Non-pigmented ciliary epithelial cell (primary cell): ENCODE data around the gene XPNPEP2.
A peak's percentile ranks its signal among the peaks of the same experiment; 100 is the strongest.

Source experiments
- DNase-seq: peaks from one replicate; pipeline ENCODE4 v3.0.0-alpha.2; 2010; ENCODE audit warnings: low read depth

The XPNPEP2 gene

GRCh38 chrX:129738466-129739308 is at the start of gene XPNPEP2:
XPNPEP2 (plus strand) TSS chrX:129738979; CDS start chrX:129739214, 235 bp downstream.
- DNase-seq: no peak

DNA sequence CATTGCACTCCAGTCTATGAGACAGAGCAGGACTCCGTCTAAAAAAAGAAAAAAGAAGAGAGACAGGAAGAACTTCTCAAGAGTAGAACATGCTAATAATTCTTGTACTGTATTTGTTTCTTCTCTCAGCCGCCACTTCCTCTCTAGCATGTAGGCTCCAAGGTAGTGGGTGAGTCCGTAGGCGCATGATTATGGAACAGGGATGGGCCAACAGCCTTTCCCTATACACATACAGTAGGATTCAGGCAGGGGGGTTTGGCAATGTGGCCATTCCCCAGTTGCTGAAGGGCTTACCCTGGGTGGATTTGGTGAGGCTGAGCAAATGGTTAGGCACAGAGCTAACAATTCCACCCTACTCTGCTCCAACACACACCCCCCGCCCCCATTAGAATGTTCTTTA is 49.0 kb upstream of the XPNPEP2 start:
- DNase-seq: no peak

GRCh38 chrX:129690435-129690834 is 48.3 kb upstream of the XPNPEP2 start:
- DNase-seq: no peak

DNA sequence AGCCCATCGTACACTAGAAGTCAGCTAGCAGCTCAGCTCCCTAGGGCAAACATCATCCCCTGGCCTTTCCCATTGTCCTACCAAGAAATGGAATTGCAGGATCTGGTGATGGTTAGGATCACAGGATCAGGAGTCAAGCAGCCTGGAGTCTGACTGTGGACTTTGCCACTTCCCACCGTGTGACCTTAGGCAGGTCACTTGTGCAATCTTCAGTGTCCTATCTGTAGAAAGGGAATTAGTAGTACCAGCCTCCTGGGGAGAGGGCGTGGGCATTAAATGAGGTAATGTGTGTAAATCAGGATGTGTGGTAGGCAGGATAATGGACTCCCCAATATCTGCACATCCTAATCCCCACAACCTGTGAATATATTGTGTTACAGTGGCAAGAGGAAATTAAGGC is 45.4 kb upstream of the XPNPEP2 start:
- DNase-seq: no peak

DNA sequence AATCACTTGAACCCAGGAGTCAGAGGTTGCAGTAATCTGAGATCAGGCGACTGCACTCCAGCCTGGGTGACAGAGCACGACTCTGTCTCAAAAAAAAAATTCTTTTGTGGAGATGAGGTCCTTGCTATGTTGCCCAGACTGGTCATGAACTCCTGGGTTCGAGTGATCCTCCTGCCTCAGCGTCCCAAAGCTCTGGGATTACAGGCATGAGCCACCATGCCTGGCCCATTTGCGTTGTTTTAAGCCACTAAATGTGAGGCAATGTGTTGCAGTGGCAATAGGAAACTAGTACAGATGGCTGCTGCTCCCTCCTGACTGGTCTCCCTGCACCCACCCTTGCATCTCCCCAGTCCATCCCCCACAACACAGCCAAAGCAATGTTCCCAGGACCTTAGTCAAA is 44.0 kb upstream of the XPNPEP2 start:
- no peak for DNase-seq

DNA sequence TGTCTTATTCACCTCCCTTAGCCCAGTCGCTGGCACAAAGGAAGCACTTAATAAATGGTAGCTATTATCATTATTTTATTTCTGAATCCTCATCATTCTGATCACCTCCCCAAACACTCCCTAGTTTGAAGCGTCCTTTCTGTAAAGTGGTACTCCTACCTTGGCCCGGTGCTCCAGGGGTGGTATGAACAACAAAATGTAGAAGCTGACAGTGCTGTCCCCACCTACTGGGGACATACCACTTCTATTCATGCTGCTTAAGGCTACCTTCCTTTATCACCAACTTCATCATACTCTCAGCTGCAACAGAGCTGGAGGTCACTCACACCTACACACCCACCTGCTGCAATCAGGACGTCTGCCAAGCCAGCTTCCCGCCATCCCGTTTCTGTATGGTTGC is 43.2 kb upstream of the XPNPEP2 start:
- no peak for DNase-seq

DNA sequence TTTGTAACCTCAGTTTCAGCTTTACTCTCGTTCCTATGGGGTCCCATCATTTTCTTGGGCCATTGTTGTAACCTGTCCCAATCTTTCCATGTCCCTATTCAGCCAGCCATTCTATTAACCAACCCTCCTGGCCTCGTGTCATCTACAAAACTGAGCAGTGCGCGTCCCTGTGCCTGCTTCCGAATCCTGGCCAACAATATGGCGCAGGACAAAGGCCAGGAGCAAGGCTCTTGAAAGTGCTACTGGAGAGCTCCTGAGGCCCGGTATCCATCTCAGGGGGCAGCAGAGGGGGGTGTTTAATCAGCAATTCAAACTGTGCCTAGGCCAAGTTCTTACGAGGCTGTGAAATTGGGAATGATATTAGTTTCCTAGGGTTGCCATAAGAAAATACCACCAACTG is 42.8 kb upstream of the XPNPEP2 start:
- no peak for DNase-seq

DNA sequence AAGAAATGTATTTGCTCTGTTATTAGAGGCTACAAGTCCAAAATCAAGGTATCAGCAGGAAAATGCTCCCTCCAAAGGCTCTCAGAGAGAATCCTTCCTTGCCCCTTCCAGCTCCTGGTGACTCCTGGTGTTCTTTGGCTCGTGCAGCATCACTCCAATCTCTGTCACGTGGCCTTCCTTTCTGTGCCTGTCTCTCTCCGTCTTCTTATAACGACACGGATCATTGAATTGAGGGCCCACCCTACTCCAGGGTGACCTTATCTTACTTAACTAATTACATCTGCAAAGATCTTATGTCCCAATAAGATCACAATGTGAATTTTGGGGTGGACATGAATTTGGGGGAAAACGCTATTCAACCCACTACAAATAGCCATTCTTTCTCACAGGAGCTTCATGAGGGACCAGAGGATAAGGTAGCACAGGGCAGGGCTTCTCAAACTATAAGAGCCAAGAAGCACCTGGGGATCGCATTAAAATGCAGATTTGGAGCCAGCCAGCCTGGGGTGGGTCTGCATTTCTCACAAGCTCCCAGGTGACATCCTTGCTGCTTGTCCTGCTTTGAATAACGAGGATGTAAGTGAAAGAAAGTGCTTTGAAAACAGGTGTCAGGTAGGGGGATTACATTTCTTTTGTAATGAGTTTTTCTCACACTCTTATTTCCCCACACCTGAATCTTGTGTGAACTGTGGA is 42.2 kb upstream of the XPNPEP2 start:
- DNase-seq: no peak

DNA sequence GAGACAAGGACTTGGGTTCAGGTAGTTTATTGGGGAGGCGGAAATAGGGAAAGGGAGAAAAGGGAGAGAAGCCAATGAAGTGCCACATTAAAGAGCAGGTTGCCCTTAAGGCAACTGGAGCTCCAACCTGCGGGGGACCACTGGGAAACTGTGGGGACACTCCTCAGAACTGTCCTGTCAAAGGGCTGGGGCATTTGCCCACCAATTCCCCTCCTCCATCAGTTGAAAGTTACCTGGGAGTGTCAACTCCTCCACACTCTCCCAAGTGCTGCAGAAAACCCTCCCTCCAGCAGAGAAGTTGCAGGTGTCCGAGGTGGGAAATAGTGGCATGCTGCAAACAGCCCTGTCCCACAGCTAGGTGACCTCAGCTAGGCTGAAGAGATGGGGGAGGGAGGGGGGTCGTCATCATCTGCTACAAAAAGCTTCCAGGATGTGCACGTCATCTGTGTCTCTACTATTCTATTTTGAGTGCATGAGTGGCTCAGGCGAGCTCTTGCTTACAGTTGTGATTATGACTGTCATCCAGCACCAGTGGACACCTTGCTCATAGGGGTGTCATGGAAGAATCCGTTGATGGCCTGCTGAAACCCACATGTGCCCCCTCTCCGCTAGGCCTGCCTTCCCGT is 41.5 kb upstream of the XPNPEP2 start:
- DNase-seq: no peak

DNA sequence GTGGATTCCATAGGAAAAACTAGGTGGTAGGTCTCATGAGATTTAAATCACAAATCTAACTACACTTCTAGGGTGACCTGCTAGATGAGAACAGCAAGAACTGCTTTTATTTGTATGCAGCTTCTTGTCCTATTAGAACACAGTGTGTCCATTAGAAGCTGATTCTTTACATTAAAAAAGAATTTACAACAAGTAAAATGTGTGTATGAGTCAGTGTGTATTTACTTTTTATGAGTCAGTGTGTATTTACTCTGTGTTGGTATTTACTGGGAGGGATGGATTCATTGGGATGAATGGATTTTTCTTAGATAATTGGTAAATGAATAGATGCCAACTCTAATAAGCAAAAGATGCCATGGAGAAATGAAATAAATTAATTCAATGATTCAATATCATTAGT is 40.6 kb upstream of the XPNPEP2 start:
- DNase-seq: no peak

GRCh38 chrX:129700536-129700935 is 38.2 kb upstream of the XPNPEP2 start:
- no peak for DNase-seq

DNA sequence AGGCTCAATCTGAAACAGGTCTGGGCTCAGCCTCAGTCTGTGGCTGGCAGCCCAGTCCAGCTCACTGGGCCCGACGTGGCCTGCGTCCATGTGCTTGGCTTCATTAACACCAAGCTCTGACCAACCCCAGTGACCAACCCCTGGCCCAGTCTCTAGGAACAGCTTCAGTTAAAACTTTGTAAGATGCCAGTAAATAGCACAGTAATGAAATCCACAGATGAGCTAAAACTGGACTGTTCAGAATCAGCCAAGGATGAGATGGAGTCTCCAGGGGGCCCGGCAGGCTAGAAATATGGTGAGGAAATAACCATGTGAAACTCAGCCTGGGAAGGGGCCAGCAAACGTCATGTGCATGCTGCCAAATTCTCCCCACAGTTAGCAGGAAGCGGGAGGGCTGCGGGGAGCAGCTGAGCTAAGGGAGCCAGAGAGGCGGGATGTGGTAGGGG is 37.1 kb upstream of the XPNPEP2 start:
- DNase-seq: no peak

DNA sequence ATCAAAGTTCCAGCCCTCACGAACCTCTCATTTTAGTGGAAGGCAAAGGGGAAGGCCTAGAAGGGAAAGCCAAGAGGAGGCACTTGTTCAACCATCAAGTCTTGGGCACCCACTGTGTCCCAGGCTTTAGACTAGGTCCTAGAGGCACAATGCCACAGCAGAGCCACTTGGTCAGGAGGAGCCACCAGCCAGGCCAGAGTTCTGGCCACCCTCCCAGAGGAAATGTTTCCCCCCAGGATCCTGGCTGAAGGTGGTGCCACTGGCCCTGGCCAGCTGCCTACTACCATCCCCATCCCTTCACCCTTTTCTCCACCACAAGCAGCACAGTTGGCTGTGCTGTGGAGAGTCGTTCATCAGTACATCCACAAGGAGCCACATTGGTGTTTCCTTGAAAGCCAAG is 34.3 kb upstream of the XPNPEP2 start:
- DNase-seq: no peak

DNA sequence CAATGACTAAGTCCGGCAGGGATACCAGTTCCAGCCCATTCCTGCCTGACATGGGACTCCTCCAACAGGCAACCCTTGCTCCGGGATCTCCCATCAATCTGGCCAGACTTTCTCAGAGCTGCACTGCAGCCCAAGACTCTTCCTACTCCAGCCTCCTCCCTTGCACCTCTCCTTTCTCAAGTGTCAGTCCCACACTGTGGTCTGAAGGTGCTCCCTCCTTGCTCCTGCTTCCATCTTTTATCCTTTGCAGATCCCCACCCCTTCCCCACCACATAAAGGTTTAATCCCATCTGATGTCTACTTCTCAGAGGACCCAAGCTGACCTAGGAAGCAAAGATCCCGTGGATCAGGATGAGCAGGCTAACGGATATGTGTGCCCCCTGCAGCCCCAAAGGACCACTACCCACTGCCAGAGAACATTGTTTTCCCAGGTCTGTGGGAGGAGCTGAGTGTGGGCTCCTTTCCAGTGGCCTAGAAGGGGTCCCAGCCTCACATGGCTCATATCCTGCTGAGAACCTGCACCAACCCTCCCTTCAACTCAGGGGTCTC is 33.3 kb upstream of the XPNPEP2 start:
- DNase-seq: no peak

DNA sequence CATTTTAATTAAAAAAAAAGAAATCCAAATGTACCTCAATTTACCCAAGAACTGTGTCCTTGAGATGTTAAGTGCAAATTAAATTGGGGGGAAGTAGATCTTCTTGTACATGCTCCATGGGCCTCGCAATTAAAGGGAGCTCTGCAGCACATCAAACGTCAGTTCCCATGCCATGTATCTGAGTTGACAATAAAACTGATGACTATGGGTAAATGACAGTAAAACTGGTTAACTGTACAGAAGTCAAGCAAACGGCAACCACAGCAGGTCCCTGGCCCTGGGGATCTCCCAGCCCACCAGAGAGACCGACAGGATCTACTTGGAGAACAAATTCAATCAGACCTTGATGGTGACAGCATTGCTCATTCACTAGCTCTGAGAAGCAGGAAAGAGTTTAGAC is 32.8 kb upstream of the XPNPEP2 start:
- DNase-seq: no peak

GRCh38 chrX:129706400-129707072 is 32.2 kb upstream of the XPNPEP2 start:
- DNase-seq: no peak

DNA sequence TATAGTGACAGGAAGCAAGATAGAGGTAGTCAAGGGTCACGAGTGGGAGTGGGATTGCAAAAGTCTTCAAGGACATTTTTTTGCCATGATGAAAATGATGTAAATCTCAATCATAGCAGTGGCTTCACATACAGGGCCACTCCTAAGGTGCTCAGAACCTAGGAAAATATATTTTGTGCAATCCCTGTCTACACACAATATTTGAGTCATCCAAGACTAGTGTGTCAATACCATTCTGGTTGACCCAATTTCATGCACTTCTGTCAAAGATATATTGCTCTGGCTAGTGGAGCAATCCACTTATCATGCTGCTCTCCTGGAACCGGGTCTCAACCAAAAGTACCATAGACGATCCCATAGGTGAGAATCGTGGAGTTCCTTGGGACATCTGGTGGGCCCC is 24.2 kb upstream of the XPNPEP2 start:
- no peak for DNase-seq

DNA sequence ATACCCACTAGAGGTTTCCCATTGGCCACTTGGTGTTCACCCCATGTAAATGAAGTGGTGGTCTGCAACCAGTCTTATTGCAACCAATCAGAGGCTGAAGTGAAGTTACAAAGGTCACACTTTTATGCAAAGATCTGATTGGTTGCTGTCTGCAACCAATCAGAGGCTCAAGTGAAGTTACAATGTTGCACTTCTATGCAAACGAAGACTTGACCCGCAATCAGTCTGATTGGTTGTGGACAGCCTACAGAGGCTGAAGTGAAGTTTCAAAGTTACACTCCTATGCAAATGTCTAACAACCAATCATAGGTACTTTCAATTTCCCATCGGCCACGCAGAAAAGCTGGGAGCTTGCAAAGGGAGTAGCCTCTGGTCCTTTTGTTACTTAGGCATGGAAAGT is 22.3 kb upstream of the XPNPEP2 start:
- no peak for DNase-seq

DNA sequence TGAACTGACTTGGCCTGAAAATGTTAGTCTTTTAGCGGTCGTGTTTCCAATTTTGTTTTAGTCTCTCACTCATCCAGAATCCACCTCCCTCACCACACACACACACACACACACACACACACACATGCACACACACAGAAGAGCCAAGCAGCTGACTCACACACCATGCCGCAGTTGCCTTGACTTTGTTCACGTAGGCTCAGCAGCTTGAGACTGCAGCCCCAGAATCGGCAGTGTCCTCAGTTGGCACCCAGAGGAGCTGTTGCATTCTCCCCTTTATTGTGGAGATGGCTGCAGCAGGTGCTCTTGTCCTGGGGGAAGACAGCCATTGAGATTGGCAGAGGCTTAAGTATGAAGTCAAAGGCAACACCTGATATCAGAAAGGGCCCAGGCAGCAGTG is 20.9 kb upstream of the XPNPEP2 start:
- peak; percentile 60 for DNase-seq

GRCh38 chrX:129718676-129719075 is 20.1 kb upstream of the XPNPEP2 start:
- no peak for DNase-seq

DNA sequence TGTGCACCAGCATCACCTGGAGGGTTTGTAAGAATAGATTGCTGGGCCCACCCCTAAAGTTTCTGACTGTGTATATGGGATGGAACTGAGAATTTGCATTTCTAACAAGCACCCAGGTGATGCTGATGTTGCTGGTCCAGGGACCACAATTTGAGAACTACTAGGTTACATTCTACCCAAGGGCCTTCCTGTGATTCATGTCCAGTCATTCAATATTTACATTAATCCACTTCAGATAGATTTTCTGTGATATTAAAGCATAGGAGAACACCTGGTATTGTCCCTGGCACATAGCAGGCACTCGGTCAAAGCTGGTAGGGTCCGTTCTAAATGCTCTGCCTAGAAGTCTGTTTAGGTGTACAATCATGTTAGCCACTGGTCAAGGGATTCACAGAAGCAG is 19.5 kb upstream of the XPNPEP2 start:
- DNase-seq: no peak

DNA sequence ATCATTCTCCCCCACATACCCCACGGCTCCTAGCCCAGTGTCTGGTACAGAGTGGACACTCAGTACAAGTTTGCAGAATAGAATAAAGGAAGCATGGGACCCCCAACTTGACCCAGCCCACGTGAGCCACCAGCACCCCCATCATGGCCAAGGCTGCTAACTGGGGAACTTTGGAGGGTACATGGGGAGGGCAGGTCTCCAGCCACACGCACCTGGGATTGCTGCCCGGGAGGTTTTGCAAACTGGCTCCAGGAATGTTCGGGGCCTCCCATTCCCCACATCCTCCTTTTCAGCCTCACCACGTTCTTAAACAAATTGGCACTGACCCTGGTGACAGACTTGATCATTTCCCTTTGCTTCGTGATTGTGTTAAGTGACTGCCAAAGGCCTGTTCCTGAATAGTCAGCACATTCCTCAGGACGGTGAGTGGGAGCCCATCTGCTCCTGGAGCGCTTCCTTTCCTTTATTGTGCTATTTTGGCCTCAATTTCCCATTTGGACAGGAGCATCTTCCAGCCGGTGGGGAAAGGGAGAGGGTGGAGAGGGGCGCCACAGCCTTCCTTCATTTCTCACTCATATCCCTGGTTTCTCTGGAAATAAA is 18.7 kb upstream of the XPNPEP2 start:
- no peak for DNase-seq
